Measurements from ENCODE around the gene MBNL1.

DNA sequence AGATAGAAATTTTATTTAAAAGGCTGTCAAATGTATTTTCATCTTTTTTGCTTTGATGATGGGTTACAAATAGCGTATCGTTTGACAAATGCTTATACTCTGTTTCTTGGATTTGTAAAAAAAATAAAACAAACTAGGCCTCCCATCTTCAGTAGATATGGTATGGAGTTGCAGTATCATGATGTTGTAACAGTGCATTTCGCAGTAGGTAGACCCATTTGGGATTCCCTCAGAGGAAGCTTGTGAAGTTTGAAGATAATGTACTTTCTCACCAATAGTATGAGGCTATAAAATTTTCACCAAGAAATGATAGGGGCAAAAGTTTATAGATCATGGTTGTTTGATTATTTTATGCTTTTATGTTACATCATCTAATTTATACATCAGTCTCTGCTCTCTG, 10.8 kb downstream of the MBNL1 start:
- TF ChIP-seq RAD21 (IDR thresholded peaks at IDR 0.05; ENCODE audit: low read length), result no peak
- TF ChIP-seq, protein P1, sequence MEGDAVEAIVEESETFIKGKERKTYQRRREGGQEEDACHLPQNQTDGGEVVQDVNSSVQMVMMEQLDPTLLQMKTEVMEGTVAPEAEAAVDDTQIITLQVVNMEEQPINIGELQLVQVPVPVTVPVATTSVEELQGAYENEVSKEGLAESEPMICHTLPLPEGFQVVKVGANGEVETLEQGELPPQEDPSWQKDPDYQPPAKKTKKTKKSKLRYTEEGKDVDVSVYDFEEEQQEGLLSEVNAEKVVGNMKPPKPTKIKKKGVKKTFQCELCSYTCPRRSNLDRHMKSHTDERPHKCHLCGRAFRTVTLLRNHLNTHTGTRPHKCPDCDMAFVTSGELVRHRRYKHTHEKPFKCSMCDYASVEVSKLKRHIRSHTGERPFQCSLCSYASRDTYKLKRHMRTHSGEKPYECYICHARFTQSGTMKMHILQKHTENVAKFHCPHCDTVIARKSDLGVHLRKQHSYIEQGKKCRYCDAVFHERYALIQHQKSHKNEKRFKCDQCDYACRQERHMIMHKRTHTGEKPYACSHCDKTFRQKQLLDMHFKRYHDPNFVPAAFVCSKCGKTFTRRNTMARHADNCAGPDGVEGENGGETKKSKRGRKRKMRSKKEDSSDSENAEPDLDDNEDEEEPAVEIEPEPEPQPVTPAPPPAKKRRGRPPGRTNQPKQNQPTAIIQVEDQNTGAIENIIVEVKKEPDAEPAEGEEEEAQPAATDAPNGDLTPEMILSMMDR (conservative IDR thresholded peaks at IDR 0.05; ENCODE audit: low read depth, low read length), result no peak
- TF ChIP-seq POLR2A (IDR thresholded peaks at IDR 0.05; ENCODE audit: low read depth, low read length), result no peak
- TF ChIP-seq CEBPB (IDR thresholded peaks at IDR 0.05; ENCODE audit: low read depth, low read length), result no peak
- no peak for TF ChIP-seq BHLHE40 (IDR thresholded peaks at IDR 0.05; ENCODE audit: low read depth, low read length)
- no peak for TF ChIP-seq SMC3 (IDR thresholded peaks at IDR 0.05; ENCODE audit: low read depth, low read length)
- TF ChIP-seq, protein P2, sequence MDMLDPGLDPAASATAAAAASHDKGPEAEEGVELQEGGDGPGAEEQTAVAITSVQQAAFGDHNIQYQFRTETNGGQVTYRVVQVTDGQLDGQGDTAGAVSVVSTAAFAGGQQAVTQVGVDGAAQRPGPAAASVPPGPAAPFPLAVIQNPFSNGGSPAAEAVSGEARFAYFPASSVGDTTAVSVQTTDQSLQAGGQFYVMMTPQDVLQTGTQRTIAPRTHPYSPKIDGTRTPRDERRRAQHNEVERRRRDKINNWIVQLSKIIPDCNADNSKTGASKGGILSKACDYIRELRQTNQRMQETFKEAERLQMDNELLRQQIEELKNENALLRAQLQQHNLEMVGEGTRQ (IDR thresholded peaks at IDR 0.05; ENCODE audit: low read depth, low read length), result no peak
- no peak for TF ChIP-seq RFX5 (IDR thresholded peaks at IDR 0.05; ENCODE audit: low read depth, low read length)
